Ishikawa (cell line): ENCODE data around the gene ZMIZ1.

Source experiments
- CEBPB ChIP-seq: IDR thresholded peaks from 2 replicates; pipeline ENCODE4 v1.6.1; 2012
- CREB1 ChIP-seq: IDR thresholded peaks from 2 replicates; pipeline ENCODE4 v1.6.1; 2012; ENCODE audit warnings: low read depth
- EGR1 ChIP-seq: IDR thresholded peaks from 2 replicates; pipeline ENCODE4 v1.6.1; 2012
- EP300 ChIP-seq: IDR thresholded peaks from 2 replicates; pipeline ENCODE4 v1.6.1; 2012; ENCODE audit warnings: borderline replicate concordance
- FOXM1 ChIP-seq: IDR thresholded peaks from 2 replicates; pipeline ENCODE4 v1.6.1; 2012; ENCODE audit warnings: low read depth, borderline replicate concordance
- MAX ChIP-seq: IDR thresholded peaks from 2 replicates; pipeline ENCODE4 v1.6.1; 2012
- NFIC ChIP-seq: IDR thresholded peaks from 2 replicates; pipeline ENCODE4 v1.6.1; 2012
- RAD21 ChIP-seq: IDR thresholded peaks from 2 replicates; pipeline ENCODE4 v1.6.1; 2012; ENCODE audit warnings: low read depth
- REST ChIP-seq: IDR thresholded peaks from 2 replicates; pipeline ENCODE4 v1.6.1; 2012; ENCODE audit warnings: low read depth, mild to moderate bottlenecking
- TAF1 ChIP-seq: IDR thresholded peaks from 2 replicates; pipeline ENCODE4 v1.6.1; 2012; ENCODE audit warnings: low read depth, mild to moderate bottlenecking
- TCF12 ChIP-seq: IDR thresholded peaks from 2 replicates; pipeline ENCODE4 v1.6.1; 2012; ENCODE audit warnings: low read depth
- TEAD4 ChIP-seq: IDR thresholded peaks from 2 replicates; pipeline ENCODE4 v1.6.1; 2012
- USF1 ChIP-seq: IDR thresholded peaks from 2 replicates; pipeline ENCODE4 v1.6.1; 2012
- YY1 ChIP-seq: IDR thresholded peaks from 2 replicates; pipeline ENCODE4 v1.6.1; 2012; ENCODE audit warnings: low read depth
- ZBTB7A ChIP-seq: IDR thresholded peaks from 2 replicates; pipeline ENCODE4 v1.6.1; 2012; ENCODE audit warnings: low read depth

Gene ZMIZ1

GRCh38 chr10:79059859-79060379 lies 8.8 kb upstream of the ZMIZ1 start:
- TF ChIP-seq RAD21, result no peak

- TF ChIP-seq REST (no peak), TCF12 (no peak)
These were observed 8.0 kb upstream of the ZMIZ1 start for GRCh38 chr10:79060641-79061255.

- TF ChIP-seq EGR1, result no peak
- no peak for TF ChIP-seq FOXM1
- no peak for TF ChIP-seq CREB1
- no peak for TF ChIP-seq CEBPB
- no peak for TF ChIP-seq NFIC
- no peak for TF ChIP-seq TEAD4
- no peak for TF ChIP-seq REST
- no peak for TF ChIP-seq TAF1
- no peak for TF ChIP-seq TCF12
- no peak for TF ChIP-seq YY1
- no peak for TF ChIP-seq EP300
These were observed 7.1 kb upstream of the ZMIZ1 start for GRCh38 chr10:79061441-79062315.

GRCh38 chr10:79063071-79063491 lies 5.7 kb upstream of the ZMIZ1 start:
- TF ChIP-seq TCF12 (no peak), YY1 (no peak), TEAD4 (no peak), CEBPB (no peak), RAD21 (no peak), CREB1 (no peak), ZBTB7A (no peak), EP300 (no peak), TAF1 (no peak), USF1 (no peak), MAX (no peak), EGR1 (no peak), FOXM1 (no peak)

GRCh38 chr10:79063661-79064492 lies 4.9 kb upstream of the ZMIZ1 start:
- TF ChIP-seq FOXM1, result no peak
- no peak for TF ChIP-seq EP300
- TF ChIP-seq USF1, result no peak
- no peak for TF ChIP-seq TCF12
- TF ChIP-seq RAD21, result no peak
- TF ChIP-seq CEBPB, result no peak
- TF ChIP-seq TAF1, result no peak

GRCh38 chr10:79065091-79065551 lies 3.6 kb upstream of the ZMIZ1 start:
- TF ChIP-seq FOXM1, result no peak
- no peak for TF ChIP-seq CREB1
- no peak for TF ChIP-seq EP300
- no peak for TF ChIP-seq TAF1
